Measurements from ENCODE around the gene ANK2.

Gene ANK2

DNA sequence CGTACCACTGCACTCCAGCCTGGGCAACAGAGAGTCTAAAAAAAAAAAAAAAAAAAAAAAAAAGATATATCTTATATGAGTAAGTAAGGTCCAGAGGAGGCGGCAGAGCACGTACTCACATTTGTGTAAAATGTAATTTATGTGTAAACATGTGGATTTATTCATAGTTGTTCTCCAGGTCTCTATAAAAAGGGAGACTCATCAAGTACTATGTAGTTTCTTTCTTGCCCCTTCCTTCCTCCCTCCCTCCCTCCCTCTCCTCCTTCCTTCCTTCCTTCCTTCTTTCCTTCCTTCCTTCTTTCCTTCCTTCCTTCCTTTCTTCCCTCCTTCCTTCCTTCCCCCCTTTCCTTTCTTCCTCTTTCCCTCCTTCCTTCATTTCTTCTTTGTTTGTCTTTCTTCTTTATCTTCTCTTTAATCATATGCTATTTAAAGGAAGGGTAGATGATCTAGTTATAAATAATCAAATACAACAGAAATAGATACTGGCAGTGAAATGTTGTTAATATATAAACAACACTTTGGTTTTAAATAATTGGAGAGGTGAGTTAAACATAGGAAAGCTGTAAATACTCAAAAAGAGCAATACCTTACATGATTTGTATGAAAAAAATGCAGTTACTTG, 344.8 kb downstream of the ANK2 start:
- Histone ChIP-seq H3K4me1 (ENCODE audit: control insufficient read depth, insufficient read depth, low read length) (no peaks in the 10 kb centered on the region), H3K27me3 (ENCODE audit: control insufficient read depth, insufficient read depth, low read length, poor library complexity, severe bottlenecking) (no peaks in the 10 kb centered on the region), H3K36me3 (ENCODE audit: control insufficient read depth, insufficient read depth, low read length) (no peaks in the 10 kb centered on the region), H3K9me3 (ENCODE audit: control insufficient read depth, low read length) (no peaks in the 10 kb centered on the region), H3K4me3 (ENCODE audit: insufficient read depth, low read depth, low read length) (no peak overlapping the region), H3K27ac (ENCODE audit: insufficient read depth, low read depth, low read length, poor library complexity, severe bottlenecking) (no peak overlapping the region)
- 88 to 97% methylated on average over 2 to 3 of the region's 3 CpGs for WGBS, 2 experiments

- WGBS, 2 experiments, result 68 to 69% methylated on average over 11 of the region's 11 CpGs
Measured at GRCh38 chr4:113394730-113395530, 345.5 kb downstream of the ANK2 start.

GRCh38 chr4:113397114-113397701, 347.8 kb downstream of the ANK2 start:
- no peaks in the 10 kb centered on the region for H3K9me3 ChIP-seq (ENCODE audit: control insufficient read depth, low read length)
- H3K36me3 ChIP-seq (ENCODE audit: control insufficient read depth, insufficient read depth, low read length), result no peaks in the 10 kb centered on the region
- H3K4me3 ChIP-seq (ENCODE audit: insufficient read depth, low read depth, low read length), result no peak overlapping the region
- WGBS, 2 experiments, result 88 to 93% methylated on average over 5 of the region's 5 CpGs
- no peaks in the 10 kb centered on the region for H3K4me1 ChIP-seq (ENCODE audit: control insufficient read depth, insufficient read depth, low read length)
- no peaks in the 10 kb centered on the region for H3K27me3 ChIP-seq (ENCODE audit: control insufficient read depth, insufficient read depth, low read length, poor library complexity, severe bottlenecking)
- H3K27ac ChIP-seq (ENCODE audit: insufficient read depth, low read depth, low read length, poor library complexity, severe bottlenecking), result no peak overlapping the region

More at GRCh38 chr4:113394730-113395530, 345.5 kb downstream of the ANK2 start:
- Histone ChIP-seq H3K4me1 (ENCODE audit: control insufficient read depth, insufficient read depth, low read length) (no peaks in the 10 kb centered on the region), H3K36me3 (ENCODE audit: control insufficient read depth, insufficient read depth, low read length) (no peaks in the 10 kb centered on the region), H3K9me3 (ENCODE audit: control insufficient read depth, low read length) (no peaks in the 10 kb centered on the region), H3K27me3 (ENCODE audit: control insufficient read depth, insufficient read depth, low read length, poor library complexity, severe bottlenecking) (no peaks in the 10 kb centered on the region), H3K4me3 (ENCODE audit: insufficient read depth, low read depth, low read length) (no peak overlapping the region), H3K27ac (ENCODE audit: insufficient read depth, low read depth, low read length, poor library complexity, severe bottlenecking) (no peak overlapping the region)

DNA sequence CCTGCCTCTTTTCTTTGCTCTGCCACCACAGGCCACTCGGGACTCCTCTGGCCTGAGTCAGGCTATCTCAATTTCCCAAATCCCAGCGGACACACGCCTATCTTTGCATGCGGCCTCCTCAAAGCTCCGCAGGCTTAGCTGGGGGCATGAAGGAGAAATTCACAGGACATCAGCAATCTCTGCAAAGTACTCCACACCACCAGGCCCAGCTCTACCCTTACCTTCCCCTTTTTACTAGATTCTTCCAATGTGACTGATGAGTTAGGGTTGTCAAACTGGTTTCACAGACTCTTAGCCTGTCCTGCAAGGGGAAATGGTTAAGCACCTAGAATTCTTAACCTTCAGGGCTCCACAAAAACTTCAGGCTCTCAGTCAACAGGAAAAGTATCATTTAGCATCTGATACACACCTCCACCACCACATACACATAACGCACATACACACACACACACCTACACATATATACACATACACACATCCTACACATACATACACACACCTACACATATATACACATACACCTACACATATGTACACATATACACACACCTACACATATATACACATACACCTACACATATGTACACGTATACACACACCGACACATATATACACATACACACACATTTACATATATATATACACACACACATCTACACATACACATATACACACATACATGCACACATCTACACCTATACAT, 349.1 kb downstream of the ANK2 start:
- Histone ChIP-seq H3K9me3 (ENCODE audit: control insufficient read depth, low read length) (no peaks in the 10 kb centered on the region), H3K27me3 (ENCODE audit: control insufficient read depth, insufficient read depth, low read length, poor library complexity, severe bottlenecking) (no peaks in the 10 kb centered on the region), H3K27ac (ENCODE audit: insufficient read depth, low read depth, low read length, poor library complexity, severe bottlenecking) (no peak overlapping the region), H3K4me1 (ENCODE audit: control insufficient read depth, insufficient read depth, low read length) (no peaks in the 10 kb centered on the region), H3K4me3 (ENCODE audit: insufficient read depth, low read depth, low read length) (no peak overlapping the region), H3K36me3 (ENCODE audit: control insufficient read depth, insufficient read depth, low read length) (no peaks in the 10 kb centered on the region)
- 93 to 94% methylated on average over 8 of the region's 8 CpGs for WGBS, 2 experiments

GRCh38 chr4:113404167-113404571, 354.7 kb downstream of the ANK2 start:
- Histone ChIP-seq H3K4me1 (ENCODE audit: control insufficient read depth, insufficient read depth, low read length) (no peaks in the 10 kb centered on the region), H3K27me3 (ENCODE audit: control insufficient read depth, insufficient read depth, low read length, poor library complexity, severe bottlenecking) (no peaks in the 10 kb centered on the region), H3K36me3 (ENCODE audit: control insufficient read depth, insufficient read depth, low read length) (no peaks in the 10 kb centered on the region), H3K27ac (ENCODE audit: insufficient read depth, low read depth, low read length, poor library complexity, severe bottlenecking) (no peak overlapping the region), H3K9me3 (ENCODE audit: control insufficient read depth, low read length) (no peaks in the 10 kb centered on the region), H3K4me3 (ENCODE audit: insufficient read depth, low read depth, low read length) (no peak overlapping the region)
- WGBS, 2 experiments, result 90 to 95% methylated on average over 4 of the region's 4 CpGs

DNA sequence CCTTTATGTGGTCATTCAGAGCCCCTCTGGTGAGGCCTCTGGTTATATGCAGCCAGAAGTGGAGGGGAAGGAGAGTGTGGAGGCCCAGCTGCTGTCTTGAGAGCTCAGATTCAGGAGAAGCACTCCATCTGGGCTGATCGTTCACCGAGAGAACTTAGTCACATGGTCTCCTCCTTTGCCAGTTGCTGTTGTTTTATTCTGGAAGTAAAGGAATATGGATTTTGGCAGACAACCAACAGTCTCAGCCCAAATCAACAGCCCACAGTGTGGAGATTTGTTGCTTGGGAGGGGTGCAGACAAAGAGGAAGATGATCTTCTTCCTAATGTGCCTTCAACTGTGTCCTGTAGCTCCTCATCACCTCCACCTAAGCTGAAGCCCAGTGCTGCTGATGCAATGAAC, 355.4 kb downstream of the ANK2 start:
- Histone ChIP-seq H3K27ac (ENCODE audit: insufficient read depth, low read depth, low read length, poor library complexity, severe bottlenecking) (no peak overlapping the region), H3K4me3 (ENCODE audit: insufficient read depth, low read depth, low read length) (no peak overlapping the region), H3K27me3 (ENCODE audit: control insufficient read depth, insufficient read depth, low read length, poor library complexity, severe bottlenecking) (no peaks in the 10 kb centered on the region), H3K36me3 (ENCODE audit: control insufficient read depth, insufficient read depth, low read length) (no peaks in the 10 kb centered on the region), H3K9me3 (ENCODE audit: control insufficient read depth, low read length) (no peaks in the 10 kb centered on the region), H3K4me1 (ENCODE audit: control insufficient read depth, insufficient read depth, low read length) (no peaks in the 10 kb centered on the region)
- 91 to 98% methylated on average over 2 of the region's 2 CpGs for WGBS, 2 experiments

GRCh38 chr4:113405874-113406722, 356.6 kb downstream of the ANK2 start:
- Histone ChIP-seq H3K4me1 (ENCODE audit: control insufficient read depth, insufficient read depth, low read length) (no peaks in the 10 kb centered on the region), H3K9me3 (ENCODE audit: control insufficient read depth, low read length) (no peaks in the 10 kb centered on the region), H3K36me3 (ENCODE audit: control insufficient read depth, insufficient read depth, low read length) (no peaks in the 10 kb centered on the region), H3K27ac (ENCODE audit: insufficient read depth, low read depth, low read length, poor library complexity, severe bottlenecking) (no peak overlapping the region), H3K4me3 (ENCODE audit: insufficient read depth, low read depth, low read length) (no peak overlapping the region), H3K27me3 (ENCODE audit: control insufficient read depth, insufficient read depth, low read length, poor library complexity, severe bottlenecking) (no peaks in the 10 kb centered on the region)
- WGBS, 2 experiments, result 91 to 92% methylated on average over 5 to 7 of the region's 7 CpGs

DNA sequence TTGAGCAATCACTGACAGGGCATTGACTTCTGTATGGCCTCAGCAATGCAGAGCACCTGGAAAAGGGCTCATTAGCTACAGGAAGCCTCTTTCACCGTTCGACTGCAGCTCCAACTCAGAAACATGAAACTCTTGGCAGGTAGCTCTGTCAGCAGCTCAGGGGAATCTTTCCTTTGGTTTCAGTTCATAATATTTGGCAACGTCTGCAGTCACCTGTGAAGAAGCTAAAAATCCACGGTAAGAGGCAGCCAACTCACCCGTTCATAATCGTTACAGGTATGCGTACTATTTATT, 357.2 kb downstream of the ANK2 start:
- Histone ChIP-seq H3K4me3 (ENCODE audit: insufficient read depth, low read depth, low read length) (no peak overlapping the region), H3K27me3 (ENCODE audit: control insufficient read depth, insufficient read depth, low read length, poor library complexity, severe bottlenecking) (no peaks in the 10 kb centered on the region), H3K9me3 (ENCODE audit: control insufficient read depth, low read length) (no peaks in the 10 kb centered on the region), H3K36me3 (ENCODE audit: control insufficient read depth, insufficient read depth, low read length) (no peaks in the 10 kb centered on the region), H3K27ac (ENCODE audit: insufficient read depth, low read depth, low read length, poor library complexity, severe bottlenecking) (no peak overlapping the region), H3K4me1 (ENCODE audit: control insufficient read depth, insufficient read depth, low read length) (no peaks in the 10 kb centered on the region)
- WGBS, 2 experiments, result 92 to 95% methylated on average over 7 of the region's 7 CpGs

DNA sequence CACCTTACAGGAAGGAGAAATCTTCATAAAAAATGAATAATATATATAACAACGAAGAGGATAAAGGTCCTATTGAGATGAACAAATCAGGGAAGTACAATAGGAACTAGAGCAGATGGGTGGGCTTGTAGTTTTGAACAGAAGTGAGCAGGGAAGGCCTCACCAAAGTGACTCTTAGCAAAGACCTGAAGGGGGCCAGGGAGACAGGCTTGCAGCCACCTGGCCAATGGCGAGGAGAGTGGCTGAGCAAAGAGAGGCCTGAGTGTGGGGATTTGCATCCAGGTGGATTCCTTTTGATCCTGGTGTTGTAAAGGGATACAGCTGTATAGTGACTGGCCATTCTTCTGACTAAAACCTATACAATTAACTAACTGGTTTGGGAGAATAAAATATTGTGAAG, 358.0 kb downstream of the ANK2 start:
- Histone ChIP-seq H3K9me3 (ENCODE audit: control insufficient read depth, low read length) (no peaks in the 10 kb centered on the region), H3K4me1 (ENCODE audit: control insufficient read depth, insufficient read depth, low read length) (no peaks in the 10 kb centered on the region), H3K27ac (ENCODE audit: insufficient read depth, low read depth, low read length, poor library complexity, severe bottlenecking) (no peak overlapping the region), H3K36me3 (ENCODE audit: control insufficient read depth, insufficient read depth, low read length) (no peaks in the 10 kb centered on the region), H3K4me3 (ENCODE audit: insufficient read depth, low read depth, low read length) (no peak overlapping the region), H3K27me3 (ENCODE audit: control insufficient read depth, insufficient read depth, low read length, poor library complexity, severe bottlenecking) (no peaks in the 10 kb centered on the region)
- WGBS, 2 experiments, result 73 to 77% methylated on average over 2 of the region's 2 CpGs

Data from ectodermal cell (in vitro differentiated cells).